Measurements from ENCODE around the gene ATRIP. TPM values are rescaled to one million over a fixed set of nuclear protein-coding genes. Genes with fewer than 3 reads are reported as not detected.

ATRIP gene
- polyA plus RNA-seq, 1 of the 3 experiments (the other 2 are of a cell fraction): 5.6 TPM

DNA sequence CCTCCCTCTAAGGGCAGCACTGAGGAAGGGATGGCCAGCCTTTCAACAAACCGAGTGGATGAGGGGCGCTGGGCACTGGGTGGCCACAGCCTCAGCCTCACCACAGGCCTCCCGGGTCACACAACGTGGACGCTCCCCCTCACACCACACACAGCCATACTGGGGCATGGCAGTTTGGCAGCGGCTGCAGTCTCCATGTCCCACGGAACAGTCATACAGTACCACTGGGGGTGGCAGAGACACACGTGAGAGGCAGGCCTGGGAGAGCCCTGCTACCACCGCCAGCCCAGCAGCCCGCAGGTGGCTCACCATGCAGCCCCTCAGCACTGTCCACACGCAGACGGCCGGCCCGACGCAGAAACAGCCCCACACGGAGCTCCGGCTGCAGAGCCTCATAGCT, 28.4 kb upstream of the ATRIP start (continued):
- TF ChIP-seq, protein P1, sequence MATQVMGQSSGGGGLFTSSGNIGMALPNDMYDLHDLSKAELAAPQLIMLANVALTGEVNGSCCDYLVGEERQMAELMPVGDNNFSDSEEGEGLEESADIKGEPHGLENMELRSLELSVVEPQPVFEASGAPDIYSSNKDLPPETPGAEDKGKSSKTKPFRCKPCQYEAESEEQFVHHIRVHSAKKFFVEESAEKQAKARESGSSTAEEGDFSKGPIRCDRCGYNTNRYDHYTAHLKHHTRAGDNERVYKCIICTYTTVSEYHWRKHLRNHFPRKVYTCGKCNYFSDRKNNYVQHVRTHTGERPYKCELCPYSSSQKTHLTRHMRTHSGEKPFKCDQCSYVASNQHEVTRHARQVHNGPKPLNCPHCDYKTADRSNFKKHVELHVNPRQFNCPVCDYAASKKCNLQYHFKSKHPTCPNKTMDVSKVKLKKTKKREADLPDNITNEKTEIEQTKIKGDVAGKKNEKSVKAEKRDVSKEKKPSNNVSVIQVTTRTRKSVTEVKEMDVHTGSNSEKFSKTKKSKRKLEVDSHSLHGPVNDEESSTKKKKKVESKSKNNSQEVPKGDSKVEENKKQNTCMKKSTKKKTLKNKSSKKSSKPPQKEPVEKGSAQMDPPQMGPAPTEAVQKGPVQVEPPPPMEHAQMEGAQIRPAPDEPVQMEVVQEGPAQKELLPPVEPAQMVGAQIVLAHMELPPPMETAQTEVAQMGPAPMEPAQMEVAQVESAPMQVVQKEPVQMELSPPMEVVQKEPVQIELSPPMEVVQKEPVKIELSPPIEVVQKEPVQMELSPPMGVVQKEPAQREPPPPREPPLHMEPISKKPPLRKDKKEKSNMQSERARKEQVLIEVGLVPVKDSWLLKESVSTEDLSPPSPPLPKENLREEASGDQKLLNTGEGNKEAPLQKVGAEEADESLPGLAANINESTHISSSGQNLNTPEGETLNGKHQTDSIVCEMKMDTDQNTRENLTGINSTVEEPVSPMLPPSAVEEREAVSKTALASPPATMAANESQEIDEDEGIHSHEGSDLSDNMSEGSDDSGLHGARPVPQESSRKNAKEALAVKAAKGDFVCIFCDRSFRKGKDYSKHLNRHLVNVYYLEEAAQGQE (IDR thresholded peaks at IDR 0.05; ENCODE audit: low read depth, low read length): no peak
- TF ChIP-seq, protein P2, sequence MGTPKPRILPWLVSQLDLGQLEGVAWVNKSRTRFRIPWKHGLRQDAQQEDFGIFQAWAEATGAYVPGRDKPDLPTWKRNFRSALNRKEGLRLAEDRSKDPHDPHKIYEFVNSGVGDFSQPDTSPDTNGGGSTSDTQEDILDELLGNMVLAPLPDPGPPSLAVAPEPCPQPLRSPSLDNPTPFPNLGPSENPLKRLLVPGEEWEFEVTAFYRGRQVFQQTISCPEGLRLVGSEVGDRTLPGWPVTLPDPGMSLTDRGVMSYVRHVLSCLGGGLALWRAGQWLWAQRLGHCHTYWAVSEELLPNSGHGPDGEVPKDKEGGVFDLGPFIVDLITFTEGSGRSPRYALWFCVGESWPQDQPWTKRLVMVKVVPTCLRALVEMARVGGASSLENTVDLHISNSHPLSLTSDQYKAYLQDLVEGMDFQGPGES (IDR thresholded peaks at IDR 0.05; ENCODE audit: low read depth, low read length): no peak
- TF ChIP-seq, protein P3, sequence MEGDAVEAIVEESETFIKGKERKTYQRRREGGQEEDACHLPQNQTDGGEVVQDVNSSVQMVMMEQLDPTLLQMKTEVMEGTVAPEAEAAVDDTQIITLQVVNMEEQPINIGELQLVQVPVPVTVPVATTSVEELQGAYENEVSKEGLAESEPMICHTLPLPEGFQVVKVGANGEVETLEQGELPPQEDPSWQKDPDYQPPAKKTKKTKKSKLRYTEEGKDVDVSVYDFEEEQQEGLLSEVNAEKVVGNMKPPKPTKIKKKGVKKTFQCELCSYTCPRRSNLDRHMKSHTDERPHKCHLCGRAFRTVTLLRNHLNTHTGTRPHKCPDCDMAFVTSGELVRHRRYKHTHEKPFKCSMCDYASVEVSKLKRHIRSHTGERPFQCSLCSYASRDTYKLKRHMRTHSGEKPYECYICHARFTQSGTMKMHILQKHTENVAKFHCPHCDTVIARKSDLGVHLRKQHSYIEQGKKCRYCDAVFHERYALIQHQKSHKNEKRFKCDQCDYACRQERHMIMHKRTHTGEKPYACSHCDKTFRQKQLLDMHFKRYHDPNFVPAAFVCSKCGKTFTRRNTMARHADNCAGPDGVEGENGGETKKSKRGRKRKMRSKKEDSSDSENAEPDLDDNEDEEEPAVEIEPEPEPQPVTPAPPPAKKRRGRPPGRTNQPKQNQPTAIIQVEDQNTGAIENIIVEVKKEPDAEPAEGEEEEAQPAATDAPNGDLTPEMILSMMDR (IDR thresholded peaks at IDR 0.05): no peak
- no peak for TF ChIP-seq RAD21 (IDR thresholded peaks at IDR 0.05; ENCODE audit: low read length)

DNA sequence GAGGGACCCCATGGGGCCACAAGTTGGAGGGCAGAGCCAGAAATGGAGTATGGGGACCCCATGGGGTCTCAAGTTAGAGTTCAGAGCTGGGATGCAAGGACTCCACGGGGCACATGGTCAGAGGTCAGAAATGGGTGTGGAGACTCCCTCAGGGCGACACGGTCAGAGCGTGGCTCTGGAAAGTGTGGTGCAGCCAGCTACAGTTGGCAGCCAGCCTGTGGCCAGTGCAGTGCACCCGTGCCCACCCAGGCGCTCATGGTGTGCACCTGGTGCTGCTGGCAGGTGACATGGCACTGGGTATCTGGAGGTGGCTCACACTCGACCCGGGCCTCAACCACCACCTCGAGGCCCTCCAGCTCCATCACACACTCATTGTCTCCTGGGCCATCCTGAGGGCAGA, 27.9 kb upstream of the ATRIP start:
- H2AFZ ChIP-seq (ENCODE audit: low read depth): no peak overlapping the region
- POLR2A ChIA-PET: interaction anchor here (2.0 kb wide), 1 partner anchor 10 kb away, joined by 6 read pairs; no protein-coding TSS in a partner anchor
- H3K27me3 ChIP-seq (ENCODE audit: insufficient read depth): no peaks in the 10 kb centered on the region
- no peak for DNase-seq
- peaks cover 0 to 16% of the 10 kb centered on the region in 2 experiments; a peak in 1 of 4 replicates for H3K4me1 ChIP-seq (ENCODE audit: control insufficient read depth in 1 of 2, insufficient read depth in 2 of 2, low read depth in 1 of 2, low read length in 1 of 2)
- no peak overlapping the region for H3K9ac ChIP-seq
- no peaks in the 10 kb centered on the region for H3K9me3 ChIP-seq
- no peak for TF ChIP-seq NRF1 (IDR thresholded peaks at IDR 0.05; ENCODE audit: low read depth, low read length)
- no peak for TF ChIP-seq SIN3A (IDR thresholded peaks at IDR 0.05; ENCODE audit: borderline replicate concordance, low read depth, low read length)
- TF ChIP-seq, protein P4, sequence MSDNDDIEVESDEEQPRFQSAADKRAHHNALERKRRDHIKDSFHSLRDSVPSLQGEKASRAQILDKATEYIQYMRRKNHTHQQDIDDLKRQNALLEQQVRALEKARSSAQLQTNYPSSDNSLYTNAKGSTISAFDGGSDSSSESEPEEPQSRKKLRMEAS (IDR thresholded peaks at IDR 0.05; ENCODE audit: low read depth): no peak
- no peak for TF ChIP-seq GABPA (IDR thresholded peaks at IDR 0.05; ENCODE audit: low read depth)
- TF ChIP-seq TAF1 (IDR thresholded peaks at IDR 0.05; ENCODE audit: borderline replicate concordance, low read depth, low read length): no peak
- TF ChIP-seq SMC3 (IDR thresholded peaks at IDR 0.05; ENCODE audit: low read depth, low read length): no peak
- no peak for TF ChIP-seq FOXJ3 (CRISPR knock-in tag; IDR thresholded peaks at IDR 0.05)
- no peak for TF ChIP-seq CHD2 (IDR thresholded peaks at IDR 0.05; ENCODE audit: low read length, partially characterized antibody)
- TF ChIP-seq YY1 (IDR thresholded peaks at IDR 0.05; ENCODE audit: low read depth): no peak
- TF ChIP-seq, protein P1 (IDR thresholded peaks at IDR 0.05; ENCODE audit: low read depth, low read length): no peak
- no peak for TF ChIP-seq GATA2 (CRISPR knock-in tag; IDR thresholded peaks at IDR 0.05)
- no peak for TF ChIP-seq TEAD4 (IDR thresholded peaks at IDR 0.05; ENCODE audit: borderline replicate concordance, insufficient read depth)
- TF ChIP-seq, protein P5, sequence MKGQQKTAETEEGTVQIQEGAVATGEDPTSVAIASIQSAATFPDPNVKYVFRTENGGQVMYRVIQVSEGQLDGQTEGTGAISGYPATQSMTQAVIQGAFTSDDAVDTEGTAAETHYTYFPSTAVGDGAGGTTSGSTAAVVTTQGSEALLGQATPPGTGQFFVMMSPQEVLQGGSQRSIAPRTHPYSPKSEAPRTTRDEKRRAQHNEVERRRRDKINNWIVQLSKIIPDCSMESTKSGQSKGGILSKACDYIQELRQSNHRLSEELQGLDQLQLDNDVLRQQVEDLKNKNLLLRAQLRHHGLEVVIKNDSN (IDR thresholded peaks at IDR 0.05; ENCODE audit: borderline replicate concordance, low read depth): no peak
- TF ChIP-seq NFIC (IDR thresholded peaks at IDR 0.05; ENCODE audit: borderline replicate concordance): no peak
- no peak for TF ChIP-seq MXI1 (IDR thresholded peaks at IDR 0.05; ENCODE audit: low read depth, low read length)
- CTCF ChIA-PET: interaction anchor here (1.2 to 14.1 kb wide), 4 partner anchors 10 to 145 kb away, joined by 5 to 156 read pairs (median 34); no protein-coding TSS in a partner anchor
- H3K79me2 ChIP-seq (ENCODE audit: insufficient read depth): peaks cover 10% of the 10 kb centered on the region; the same call in 1 of the 2 replicates
- no peaks in the 10 kb centered on the region for H3K9me2 ChIP-seq
- H3F3A ChIP-seq (replicated peaks; ENCODE audit: insufficient read depth): no peaks in the 10 kb centered on the region
- WGBS (ENCODE audit: low lambda C conversion rate): 100% methylated on average over 2 of the region's 9 CpGs
- H3K4me2 ChIP-seq: no peak overlapping the region
- no peaks in the 10 kb centered on the region for H4K20me1 ChIP-seq (ENCODE audit: insufficient read depth)
- H3K36me3 ChIP-seq (replicated peaks in 1 of 2; ENCODE audit: control insufficient read depth in 1 of 2, insufficient read depth in 2 of 2, low read length in 1 of 2): peaks cover 0 to 57% of the 10 kb centered on the region in 2 experiments
- no peak overlapping the region for H3K4me3 ChIP-seq (ENCODE audit: low read depth in 2 of 2, low read length in 1 of 2)
- H3K27ac ChIP-seq (ENCODE audit: low read depth in 2 of 2, low read length in 1 of 2): no peak overlapping the region; a peak in 1 of 4 replicates
